ENCODE results near the gene MYH14.
A peak's percentile ranks its signal among the peaks of the same experiment; 100 is the strongest.

The MYH14 gene

DNA sequence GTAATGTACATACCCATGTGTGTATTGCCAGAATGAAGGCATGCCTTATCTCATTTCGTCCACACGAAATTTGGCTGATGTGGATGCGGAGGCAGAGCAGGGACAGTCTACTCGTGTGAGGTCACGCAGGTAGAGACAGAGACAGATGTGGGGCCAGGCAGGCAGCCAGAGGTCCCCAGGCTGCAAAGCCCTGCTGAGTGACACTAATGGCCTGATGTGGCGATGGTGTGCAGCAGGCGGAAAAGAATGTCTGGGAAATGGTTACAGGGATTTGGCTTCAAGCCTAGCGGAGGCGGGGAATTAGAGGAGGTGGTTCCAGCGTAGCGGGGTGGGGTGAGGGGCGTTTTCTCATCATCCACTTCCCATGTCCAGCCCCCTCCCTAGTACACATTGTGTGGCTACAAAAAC is 36.1 kb upstream of the MYH14 start:
- TF ChIP-seq, protein P1, sequence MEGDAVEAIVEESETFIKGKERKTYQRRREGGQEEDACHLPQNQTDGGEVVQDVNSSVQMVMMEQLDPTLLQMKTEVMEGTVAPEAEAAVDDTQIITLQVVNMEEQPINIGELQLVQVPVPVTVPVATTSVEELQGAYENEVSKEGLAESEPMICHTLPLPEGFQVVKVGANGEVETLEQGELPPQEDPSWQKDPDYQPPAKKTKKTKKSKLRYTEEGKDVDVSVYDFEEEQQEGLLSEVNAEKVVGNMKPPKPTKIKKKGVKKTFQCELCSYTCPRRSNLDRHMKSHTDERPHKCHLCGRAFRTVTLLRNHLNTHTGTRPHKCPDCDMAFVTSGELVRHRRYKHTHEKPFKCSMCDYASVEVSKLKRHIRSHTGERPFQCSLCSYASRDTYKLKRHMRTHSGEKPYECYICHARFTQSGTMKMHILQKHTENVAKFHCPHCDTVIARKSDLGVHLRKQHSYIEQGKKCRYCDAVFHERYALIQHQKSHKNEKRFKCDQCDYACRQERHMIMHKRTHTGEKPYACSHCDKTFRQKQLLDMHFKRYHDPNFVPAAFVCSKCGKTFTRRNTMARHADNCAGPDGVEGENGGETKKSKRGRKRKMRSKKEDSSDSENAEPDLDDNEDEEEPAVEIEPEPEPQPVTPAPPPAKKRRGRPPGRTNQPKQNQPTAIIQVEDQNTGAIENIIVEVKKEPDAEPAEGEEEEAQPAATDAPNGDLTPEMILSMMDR (conservative IDR thresholded peaks at IDR 0.05; ENCODE audit: low read depth, low read length) = no peak
- H3K4me3 ChIP-seq (ENCODE audit: low read length) = no peak overlapping the region
- DNase-seq (ENCODE audit: low read depth) = peak; percentile 54

DNA sequence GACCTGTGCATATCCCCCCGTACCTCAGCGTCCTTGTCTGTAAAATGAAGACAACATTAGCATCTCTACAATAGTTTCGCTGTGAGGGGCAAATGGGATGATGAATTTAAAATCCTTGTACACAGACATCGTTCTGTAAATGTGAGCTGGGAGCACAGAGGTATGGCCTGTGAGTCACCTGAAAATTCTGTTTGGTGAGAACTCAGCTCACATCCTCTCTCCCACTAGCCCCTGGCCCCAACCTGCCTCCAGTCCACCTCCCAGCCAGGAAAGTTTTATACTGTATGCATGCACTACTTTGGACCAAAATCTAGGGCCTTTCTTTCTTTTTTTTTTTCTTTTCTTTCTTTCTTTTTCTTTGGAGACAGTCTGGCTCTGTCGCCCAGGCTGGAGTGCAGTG is 31.7 kb upstream of the MYH14 start:
- H3K4me3 ChIP-seq (ENCODE audit: low read length) = no peak overlapping the region
- TF ChIP-seq, protein P1 (conservative IDR thresholded peaks at IDR 0.05; ENCODE audit: low read depth, low read length) = no peak
- no peak for DNase-seq (ENCODE audit: low read depth)

DNA sequence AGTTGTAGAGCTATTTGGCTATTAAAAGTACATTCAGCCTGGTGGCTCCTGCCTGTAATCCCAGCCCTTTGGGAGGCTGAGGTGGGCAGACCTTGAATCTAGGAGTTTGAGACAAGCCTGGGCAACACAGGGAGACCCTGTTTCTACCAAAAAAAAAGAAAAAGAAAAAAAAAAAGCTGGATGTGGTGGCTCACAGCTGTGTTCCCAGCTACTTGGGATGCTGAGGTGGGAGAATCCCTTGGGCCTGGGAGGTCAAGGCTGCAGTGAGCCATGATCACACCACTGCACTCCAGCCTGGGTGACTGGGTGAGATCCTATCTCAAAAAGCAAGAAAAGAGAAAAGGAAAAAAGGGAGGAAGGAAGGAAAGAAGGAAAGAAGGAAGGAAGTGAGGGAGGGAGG is 30.7 kb upstream of the MYH14 start:
- no peak overlapping the region for H3K4me3 ChIP-seq (ENCODE audit: low read length)
- no peak for DNase-seq (ENCODE audit: low read depth)
- TF ChIP-seq, protein P1 (conservative IDR thresholded peaks at IDR 0.05; ENCODE audit: low read depth, low read length) = no peak

DNA sequence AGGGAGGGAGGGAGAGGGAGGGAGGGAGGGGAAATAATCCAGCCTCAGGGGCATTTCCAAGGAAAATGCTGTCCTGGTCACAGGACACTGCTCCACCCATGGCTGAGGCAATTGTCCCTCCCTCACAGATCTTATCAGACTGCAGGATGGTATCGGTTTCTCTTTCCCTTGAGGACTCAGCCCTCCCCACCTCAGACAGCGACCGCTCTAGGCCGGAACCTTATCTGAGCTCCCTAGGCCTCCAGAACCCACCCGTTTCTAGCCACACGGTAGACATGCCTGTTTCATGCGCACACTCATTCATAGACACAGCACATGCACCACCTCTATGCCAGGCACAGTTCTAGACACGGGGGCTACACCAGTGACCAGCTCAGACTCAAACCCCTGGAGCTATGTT is 30.3 kb upstream of the MYH14 start:
- TF ChIP-seq, protein P1 (conservative IDR thresholded peaks at IDR 0.05; ENCODE audit: low read depth, low read length) = no peak
- no peak for DNase-seq (ENCODE audit: low read depth)
- no peak overlapping the region for H3K4me3 ChIP-seq (ENCODE audit: low read length)

DNA sequence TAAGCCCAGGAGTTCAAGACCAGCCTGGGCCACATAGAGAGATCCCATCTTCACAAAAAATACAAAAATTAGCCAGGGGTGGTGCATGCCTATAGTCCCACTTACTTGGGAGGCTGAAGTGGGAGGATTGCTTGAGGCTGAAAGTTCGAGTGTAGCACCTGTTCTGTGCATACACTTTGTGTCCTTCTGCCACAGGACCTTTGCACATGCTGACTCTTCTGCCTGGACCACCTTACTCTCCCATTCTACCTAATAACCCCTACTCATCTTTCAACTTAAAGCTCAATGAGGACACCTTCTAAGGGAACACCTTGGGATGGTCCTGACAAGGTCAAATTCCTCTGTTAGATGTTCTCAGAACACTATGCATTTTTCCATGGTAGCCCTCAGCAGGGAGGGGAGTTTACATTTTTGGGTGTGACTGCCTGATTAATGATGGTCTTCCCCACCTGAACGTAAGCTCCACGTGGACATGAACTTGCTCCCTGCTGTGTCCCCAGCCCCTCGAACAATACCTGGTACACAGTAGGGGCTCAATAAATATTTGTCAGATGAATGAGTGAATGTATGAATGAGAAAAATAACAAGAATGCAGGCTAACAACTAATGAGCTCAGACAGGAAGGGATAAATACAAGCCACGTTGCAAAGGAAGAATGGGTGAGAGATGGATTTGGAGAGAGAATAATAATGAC is 29.2 kb upstream of the MYH14 start:
- TF ChIP-seq, protein P1 (conservative IDR thresholded peaks at IDR 0.05; ENCODE audit: low read depth, low read length) = no peak
- DNase-seq (ENCODE audit: low read depth) = no peak

DNA sequence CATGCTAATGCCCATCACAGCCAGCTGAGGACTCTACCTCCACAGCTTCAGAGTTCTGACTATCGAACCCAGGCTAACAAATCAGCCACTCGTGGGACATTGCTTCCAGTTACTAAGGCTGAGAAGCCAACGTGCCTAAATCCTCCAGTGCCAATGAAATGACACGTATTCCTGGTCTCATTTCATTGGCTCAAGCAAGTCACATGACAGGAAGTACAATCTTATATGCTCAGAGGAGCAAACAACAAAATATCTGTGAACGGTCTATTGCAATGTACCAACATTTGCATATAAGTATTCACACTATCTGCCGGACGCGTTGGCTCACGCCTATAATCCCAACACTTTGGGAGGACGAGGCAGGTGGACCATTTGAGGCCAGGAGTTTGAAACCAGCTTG is 27.5 kb upstream of the MYH14 start:
- TF ChIP-seq, protein P1 (conservative IDR thresholded peaks at IDR 0.05; ENCODE audit: low read depth, low read length) = no peak
- no peak for DNase-seq (ENCODE audit: low read depth)
- no peak overlapping the region for H3K4me3 ChIP-seq (ENCODE audit: low read length)

More for the DNA sequence above, 29.2 kb upstream of the MYH14 start:
- H3K4me3 ChIP-seq (ENCODE audit: low read length) = no peak overlapping the region

DNA sequence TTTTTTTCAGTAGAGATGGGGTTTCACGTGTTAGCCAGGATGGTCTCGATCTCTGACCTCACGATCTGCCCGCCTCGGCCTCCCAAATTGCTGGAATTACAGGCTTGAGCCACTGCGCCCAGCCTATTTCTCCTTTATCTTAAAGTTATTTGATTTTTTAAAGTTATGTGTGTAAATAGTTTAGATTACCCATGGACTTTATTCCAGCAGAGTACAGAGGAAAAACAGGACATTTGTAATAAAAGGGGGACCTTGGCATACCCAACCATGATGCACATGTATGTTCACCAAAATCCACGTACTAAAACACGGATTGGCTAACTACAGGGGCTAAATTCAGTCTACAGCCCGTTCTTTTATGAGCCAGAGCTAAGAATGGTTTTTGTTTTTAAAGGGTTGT is 26.6 kb upstream of the MYH14 start:
- TF ChIP-seq, protein P1 (conservative IDR thresholded peaks at IDR 0.05; ENCODE audit: low read depth, low read length) = no peak
- no peak overlapping the region for H3K4me3 ChIP-seq (ENCODE audit: low read length)
- DNase-seq (ENCODE audit: low read depth) = no peak

Measured in retinal pigment epithelial cell (primary cell).